Measurements from ENCODE around the gene MUC22.

GRCh38 chr6:30981942-30982772 lies 28.1 kb upstream of the MUC22 start:
- TF ChIP-seq CTCF (IDR thresholded peaks at IDR 0.05; ENCODE audit: low read depth, low read length) (no peak), MAX (IDR thresholded peaks at IDR 0.05; ENCODE audit: low read depth, low read length) (no peak), POLR2A (IDR thresholded peaks at IDR 0.05; ENCODE audit: extremely low read depth, insufficient read length) (no peak), MYC (IDR thresholded peaks at IDR 0.05; ENCODE audit: low read depth, low read length) (no peak)

Data from NB4 (cell line).